ENCODE data around the gene MEX3A. TPM values are rescaled to one million over a fixed set of nuclear protein-coding genes. Genes with fewer than 3 reads are reported as not detected.

MEX3A gene
- total and polyA plus RNA-seq, 4 donors, result 0.52 to 1.3 (median 0.91) TPM

GRCh38 chr1:156128308-156128653 lies 46.0 kb upstream of the MEX3A start (continued):
- TF ChIP-seq ZBTB33 (IDR thresholded peaks at IDR 0.05) (no peak), FOXA1 (IDR thresholded peaks at IDR 0.05) (no peak)

GRCh38 chr1:156126630-156127534 lies 44.6 kb upstream of the MEX3A start:
- Histone ChIP-seq H3K9me3 (ENCODE audit: control insufficient read depth in 4 of 4, low read length in 3 of 4) (no peaks in the 10 kb centered on the region), H3K9ac (ENCODE audit: low read depth in 1 of 2, low read length in 2 of 2) (no peak overlapping the region), H3K27me3 (ENCODE audit: control insufficient read depth in 4 of 4, insufficient read depth in 4 of 4, low read length in 3 of 4) (no peaks in the 10 kb centered on the region), H3K36me3 (ENCODE audit: control insufficient read depth in 4 of 4, insufficient read depth in 3 of 4, low read depth in 1 of 4, low read length in 3 of 4) (peaks cover 0 to 10% (median 2%) of the 10 kb centered on the region in 4 donors), H3K4me1 (ENCODE audit: control insufficient read depth in 4 of 4, insufficient read depth in 4 of 4, low read length in 3 of 4) (peaks cover 4 to 57% (median 39%) of the 10 kb centered on the region in 4 donors), H3K27ac (ENCODE audit: low read depth in 1 of 2, low read length in 2 of 2) (peak overlapping the region; percentile 61 to 78), H3K4me3 (ENCODE audit: low read depth in 1 of 3, low read length in 3 of 3) (no peak overlapping the region)
- WGBS, result 70% methylated on average over 15 of the region's 15 CpGs
- DNase-seq (ENCODE audit: low spot score), result no peak
- TF ChIP-seq GABPA (IDR thresholded peaks at IDR 0.05 in 1 of 2, conservative IDR thresholded peaks at IDR 0.05 in 1 of 2) (no peak), CTCF (IDR thresholded peaks at IDR 0.05; ENCODE audit: low read depth, low read length, missing input control) (no peak), HNF4A (conservative IDR thresholded peaks at IDR 0.05) (no peak), RAD21 (IDR thresholded peaks at IDR 0.05) (no peak), ATF3 (IDR thresholded peaks at IDR 0.05) (no peak), SP1 (IDR thresholded peaks at IDR 0.05) (no peak), EGR1 (IDR thresholded peaks at IDR 0.05; ENCODE audit: low read depth in 2 of 2) (no peak), FOXA1 (IDR thresholded peaks at IDR 0.05) (no peak), REST (IDR thresholded peaks at IDR 0.05) (no peak), MAX (IDR thresholded peaks at IDR 0.05) (no peak), RXRA (IDR thresholded peaks at IDR 0.05) (no peak), TAF1 (conservative IDR thresholded peaks at IDR 0.05) (no peak)
